GM15510 (cell line): ENCODE measurements around the gene MYO5C.

Experiments
- POLR2A ChIP-seq: IDR thresholded peaks from 3 replicates; pipeline ENCODE4 v1.6.1; 2011; ENCODE audit warnings: borderline replicate concordance; ENCODE audit not compliant: insufficient read length; ENCODE audit errors: extremely low read depth

Gene MYO5C

GRCh38 chr15:52163321-52164190, 132.0 kb downstream of the MYO5C start:
- TF ChIP-seq POLR2A = no peak

DNA sequence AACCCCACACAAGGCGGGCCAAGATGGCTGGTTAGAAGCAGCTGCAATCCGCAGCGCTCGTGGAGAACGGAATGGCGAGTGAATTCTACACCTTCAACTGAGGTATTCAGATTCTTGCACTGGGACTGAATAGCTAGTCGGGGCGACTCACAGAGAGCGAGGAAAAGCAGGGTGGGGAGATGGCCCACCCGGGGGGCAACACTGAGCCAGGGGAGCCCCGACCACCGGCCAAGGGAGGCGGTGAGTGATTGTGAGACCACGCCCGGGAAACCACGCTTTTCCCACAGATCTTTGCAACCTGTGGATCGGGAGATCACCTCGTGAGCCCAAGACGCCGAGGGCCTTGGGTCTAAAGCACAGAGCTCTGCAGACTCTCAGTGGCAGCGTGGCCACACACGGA, 132.7 kb downstream of the MYO5C start:
- no peak for TF ChIP-seq POLR2A

GRCh38 chr15:52162260-52162659, 133.3 kb downstream of the MYO5C start:
- TF ChIP-seq POLR2A = no peak

DNA sequence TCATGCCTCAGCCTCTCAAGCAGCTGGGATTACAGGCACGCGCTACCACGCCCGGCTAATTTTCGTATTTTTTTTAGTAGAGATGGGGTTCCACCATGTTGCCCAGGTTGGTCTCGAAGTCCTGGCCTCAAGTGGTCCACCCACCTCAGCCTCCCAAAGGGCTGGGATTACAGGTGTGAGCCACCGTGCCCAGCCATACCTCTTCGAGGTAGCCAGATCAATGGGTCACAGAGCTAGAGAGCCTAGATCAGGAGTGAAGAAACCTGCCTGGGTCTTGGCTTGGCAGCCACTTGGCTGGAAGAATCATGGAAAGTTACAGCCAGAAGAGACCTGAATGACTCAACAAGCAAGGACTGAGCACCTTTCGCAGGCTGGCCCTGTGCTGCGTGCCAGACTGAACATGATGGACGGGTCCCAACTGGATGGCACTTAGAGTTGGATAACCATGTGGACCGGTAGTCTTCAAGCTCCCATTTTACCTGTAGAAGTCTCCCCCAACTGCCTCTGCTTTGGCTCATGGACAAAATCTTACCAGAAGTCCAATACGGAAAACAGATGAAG, 134.1 kb downstream of the MYO5C start:
- no peak for TF ChIP-seq POLR2A

GRCh38 chr15:52159645-52160044, 136.0 kb downstream of the MYO5C start:
- TF ChIP-seq POLR2A = no peak

- no peak for TF ChIP-seq POLR2A
Measured at GRCh38 chr15:52158084-52158765, 137.4 kb downstream of the MYO5C start.

- no peak for TF ChIP-seq POLR2A
Measured at GRCh38 chr15:52155878-52156277, 139.7 kb downstream of the MYO5C start.

GRCh38 chr15:52154896-52155865, 140.4 kb downstream of the MYO5C start:
- no peak for TF ChIP-seq POLR2A

DNA sequence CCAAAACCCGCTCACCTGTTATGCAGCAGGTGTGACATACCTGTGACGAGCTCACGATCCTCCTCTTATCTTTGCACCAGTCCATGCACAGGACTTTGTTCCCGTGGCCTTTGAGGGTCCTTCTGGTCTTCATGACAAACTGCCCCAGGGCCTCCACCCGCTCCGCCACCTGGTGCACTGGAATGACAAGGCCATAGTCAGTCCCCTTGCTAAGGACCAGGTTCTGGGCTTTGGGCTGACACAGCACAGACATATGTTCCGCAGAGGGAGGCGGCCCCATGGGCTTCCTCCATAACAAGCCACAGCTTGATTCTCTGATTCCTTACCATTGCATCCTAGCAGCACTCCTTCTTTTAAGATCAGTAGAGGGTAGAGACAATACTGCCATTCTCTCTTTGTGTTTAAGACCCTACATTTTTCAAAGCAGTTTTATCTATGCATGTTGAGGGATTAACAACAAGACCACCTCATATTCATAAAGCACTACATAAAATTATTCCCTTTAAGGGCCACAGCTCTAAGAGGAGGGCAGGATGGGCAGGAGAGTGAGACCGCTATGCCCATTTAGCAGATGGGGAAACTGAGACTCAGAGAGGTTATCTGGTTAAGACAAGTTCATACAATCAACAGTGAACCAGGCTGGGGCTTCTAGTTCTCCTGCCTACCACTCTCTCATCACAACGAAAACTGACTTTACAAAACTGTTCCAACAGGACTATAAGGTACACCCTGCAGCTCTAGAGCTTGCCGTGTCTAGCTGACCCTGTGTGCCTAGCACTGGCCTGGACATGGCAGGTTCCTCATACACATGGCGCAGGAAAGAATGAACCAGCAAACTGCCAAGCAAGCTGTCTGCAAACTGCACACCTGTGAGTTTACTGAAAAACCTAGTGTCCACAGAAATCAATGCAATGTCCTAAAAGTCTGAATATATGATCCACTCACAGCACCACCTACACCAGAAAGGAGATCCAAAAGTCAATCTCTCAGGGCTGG, 141.4 kb downstream of the MYO5C start:
- no peak for TF ChIP-seq POLR2A

DNA sequence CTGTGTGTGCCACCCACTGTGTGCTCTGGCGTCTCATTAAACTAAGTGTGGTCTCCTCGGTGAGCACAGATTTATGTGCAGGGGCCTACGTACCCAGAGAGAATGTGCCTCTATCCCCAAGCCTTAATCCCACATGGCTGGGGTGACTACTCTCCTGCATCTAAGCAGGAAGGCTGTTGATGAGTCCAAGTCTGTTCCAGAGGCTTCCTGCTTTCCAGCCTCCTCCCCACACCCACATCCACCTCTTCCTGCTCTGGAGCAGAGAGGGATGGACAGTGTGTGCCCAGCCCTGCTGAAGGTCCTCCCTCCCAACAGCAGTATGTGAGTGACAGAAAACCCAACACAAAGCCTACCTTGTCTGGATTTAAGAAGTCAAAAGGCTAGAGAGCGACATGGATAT, 144.3 kb downstream of the MYO5C start:
- TF ChIP-seq POLR2A = no peak

DNA sequence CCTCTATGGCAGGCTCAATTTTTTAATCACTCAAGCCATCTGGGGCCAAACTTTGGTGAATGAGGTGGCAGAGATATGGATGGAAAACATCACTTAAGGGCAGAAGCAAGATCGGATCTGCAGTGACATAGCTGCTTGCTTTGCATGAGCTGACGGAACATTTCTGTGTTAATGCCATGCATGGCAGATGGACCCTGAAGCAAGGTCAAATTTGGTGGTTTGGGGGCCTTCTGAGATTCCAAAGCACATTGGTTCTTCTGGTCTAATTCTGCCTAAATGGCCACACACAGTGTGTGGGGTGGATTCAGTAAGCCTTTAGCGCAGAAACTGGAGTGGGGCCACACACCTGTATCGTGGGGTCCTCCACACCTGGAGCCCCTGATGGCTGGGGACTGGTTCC, 144.7 kb downstream of the MYO5C start:
- no peak for TF ChIP-seq POLR2A

DNA sequence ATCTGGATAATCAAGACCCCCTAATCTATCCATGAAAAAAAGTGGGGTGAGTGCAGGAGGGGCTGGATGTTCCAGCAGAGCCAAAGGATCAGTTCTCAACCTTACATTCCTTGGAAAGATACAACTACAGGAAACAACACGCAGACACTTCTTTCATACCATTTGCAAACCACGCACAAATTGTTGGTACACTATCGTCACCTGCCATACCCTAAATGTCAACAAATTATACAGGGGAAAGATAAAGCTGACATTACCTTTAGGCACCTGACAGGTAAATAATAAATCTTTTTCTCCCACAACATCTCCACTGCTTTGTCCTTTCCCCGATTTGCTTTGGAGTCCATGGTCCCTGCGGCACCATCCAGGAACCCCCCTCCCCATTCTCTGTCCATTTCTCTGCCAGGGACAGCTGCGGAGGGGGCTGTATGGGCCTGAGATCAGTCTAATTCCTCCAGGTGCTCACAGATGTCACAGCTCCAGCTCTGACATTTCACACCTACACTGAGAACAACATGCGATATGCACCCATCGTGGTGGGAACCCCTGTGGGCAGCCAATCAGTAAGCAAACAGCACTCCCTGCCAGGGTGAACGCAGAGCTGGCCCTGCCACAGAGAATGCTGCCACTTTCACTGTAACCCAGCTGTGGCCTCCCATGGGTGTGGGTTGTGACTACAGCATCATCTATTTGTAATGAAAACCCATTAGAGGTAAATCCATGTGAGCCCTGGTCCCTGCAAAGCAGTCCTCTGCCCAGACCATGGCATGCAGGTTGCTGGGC, 145.4 kb downstream of the MYO5C start:
- TF ChIP-seq POLR2A = no peak

- TF ChIP-seq POLR2A = no peak
Measured at GRCh38 chr15:52148403-52148802, 147.2 kb downstream of the MYO5C start.

DNA sequence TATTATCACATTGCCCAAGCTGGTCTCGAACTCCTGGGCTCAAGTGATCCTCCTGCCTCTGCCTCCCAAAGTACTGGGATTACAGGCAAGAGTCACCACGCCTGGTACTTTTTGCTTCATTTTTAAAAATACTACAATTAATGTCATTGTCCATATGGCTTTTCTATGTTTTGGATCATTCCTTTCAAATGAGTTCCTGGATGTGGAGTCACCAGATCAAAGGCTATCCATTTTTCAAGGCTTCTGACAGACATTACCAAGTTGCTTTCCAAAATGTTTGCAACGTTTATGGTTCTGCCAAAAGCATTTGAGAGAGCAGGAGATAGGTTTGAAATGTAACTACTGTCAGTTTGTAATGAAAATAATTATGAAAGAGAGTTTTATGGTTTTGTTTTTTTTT, 148.8 kb downstream of the MYO5C start:
- TF ChIP-seq POLR2A = no peak
